AG08396 (cell line): ENCODE measurements around the gene GBX1.

ENCODE experiments used
- DNase-seq: peaks from one replicate; pipeline ENCODE4 v3.0.0; 2012; ENCODE audit warnings: low spot score, mixed read lengths

Gene GBX1

DNA sequence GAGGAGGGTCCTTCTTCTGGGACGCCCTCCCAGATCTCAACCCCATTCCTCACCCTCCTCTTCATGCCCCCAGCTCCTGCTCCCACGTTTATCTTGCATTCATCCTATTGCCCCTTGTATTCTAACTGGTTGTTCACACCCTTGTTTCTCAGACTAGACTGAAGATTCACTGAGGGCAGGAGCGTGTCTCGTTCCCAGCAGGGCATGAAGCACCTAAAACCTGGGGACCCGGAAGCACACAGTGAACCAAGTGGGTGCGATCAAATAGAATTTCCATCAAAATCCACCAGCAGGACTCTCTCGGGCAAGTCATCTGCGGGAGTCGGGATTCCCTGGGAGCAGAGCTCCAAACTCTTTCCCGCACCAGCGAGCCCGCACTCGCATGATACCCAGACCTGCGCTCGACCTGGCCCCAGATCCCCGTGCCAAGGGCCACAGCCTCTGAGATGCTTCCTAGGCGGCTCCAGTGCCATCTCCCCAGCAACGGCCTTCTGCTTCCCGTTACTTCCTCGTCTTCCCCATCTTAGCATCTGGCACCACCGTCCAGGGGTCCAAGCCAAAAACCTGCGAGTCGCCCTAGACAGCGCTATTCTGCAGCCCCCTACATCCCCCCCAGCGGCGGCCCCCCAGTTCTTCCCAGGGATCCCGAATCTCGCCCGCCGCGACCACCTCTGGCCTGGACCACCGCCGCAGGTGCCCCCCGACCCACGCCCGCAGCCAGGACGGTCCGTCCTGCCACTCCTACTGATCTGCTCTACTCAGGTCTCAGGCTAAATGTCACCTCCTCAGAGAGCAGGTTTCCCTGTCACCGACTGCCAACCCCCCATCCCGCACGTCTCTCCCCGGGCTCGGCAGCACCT is 6.1 kb upstream of the GBX1 start:
- no peak for DNase-seq

DNA sequence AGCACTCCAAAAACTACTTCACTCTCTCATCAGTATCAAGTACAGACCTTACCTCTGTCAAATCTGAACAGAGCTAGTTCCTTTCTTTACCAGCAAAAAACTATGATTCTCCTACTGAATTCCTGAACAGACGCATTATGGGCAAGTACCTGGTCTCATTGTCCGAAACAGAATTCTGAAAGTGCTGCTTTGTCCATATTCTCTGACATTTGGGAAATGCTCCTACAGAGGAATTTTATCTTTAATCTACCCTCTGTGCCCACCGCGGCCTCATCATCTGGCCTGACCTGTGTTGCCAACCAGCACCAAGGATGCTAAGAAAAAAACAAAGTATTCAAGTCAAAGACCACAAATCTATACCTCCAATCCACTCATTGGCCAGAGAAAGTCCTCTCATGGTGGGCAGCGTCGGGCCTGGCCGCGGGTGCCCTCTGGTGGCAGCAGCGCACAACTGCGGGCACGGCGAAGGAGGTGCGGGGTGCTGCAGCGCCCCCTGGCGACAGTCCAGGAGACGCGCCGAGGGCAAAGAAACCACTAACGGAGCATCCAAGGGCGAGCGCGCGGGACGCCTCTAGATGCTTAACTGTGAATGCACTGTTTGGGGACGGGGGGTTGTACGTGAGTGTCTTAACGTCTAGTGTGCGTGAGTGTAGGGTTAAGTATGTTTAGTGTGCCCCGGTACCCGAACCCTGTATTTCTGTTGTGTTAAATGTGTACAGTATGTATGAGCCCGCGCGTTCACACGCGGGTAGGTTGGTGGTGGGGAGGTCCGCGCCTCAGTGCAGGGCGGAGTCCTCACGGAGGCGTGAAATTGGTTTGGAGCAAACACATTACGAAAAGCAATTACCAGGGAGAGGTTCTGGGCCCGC is 5.0 kb upstream of the GBX1 start:
- DNase-seq: peak; percentile 95

DNA sequence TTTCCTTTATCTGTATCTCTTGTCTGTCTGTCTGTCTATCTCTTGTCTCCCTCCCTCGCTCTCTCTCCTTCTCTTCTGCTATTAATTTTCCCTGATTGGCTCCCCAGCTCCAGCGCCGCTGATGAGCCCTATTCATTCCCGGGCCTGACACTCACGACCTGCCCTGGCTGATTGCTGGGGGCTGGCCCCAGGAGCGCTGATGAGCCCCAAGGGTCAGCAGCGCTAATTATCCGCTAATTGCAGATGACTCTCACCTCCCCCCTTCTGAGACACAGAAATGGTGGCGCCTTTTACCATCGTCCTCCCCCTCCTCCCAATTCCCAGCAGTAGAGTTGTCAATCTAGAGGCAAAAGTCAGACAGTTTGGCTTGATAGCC is 1.3 kb upstream of the GBX1 start:
- no peak for DNase-seq

DNA sequence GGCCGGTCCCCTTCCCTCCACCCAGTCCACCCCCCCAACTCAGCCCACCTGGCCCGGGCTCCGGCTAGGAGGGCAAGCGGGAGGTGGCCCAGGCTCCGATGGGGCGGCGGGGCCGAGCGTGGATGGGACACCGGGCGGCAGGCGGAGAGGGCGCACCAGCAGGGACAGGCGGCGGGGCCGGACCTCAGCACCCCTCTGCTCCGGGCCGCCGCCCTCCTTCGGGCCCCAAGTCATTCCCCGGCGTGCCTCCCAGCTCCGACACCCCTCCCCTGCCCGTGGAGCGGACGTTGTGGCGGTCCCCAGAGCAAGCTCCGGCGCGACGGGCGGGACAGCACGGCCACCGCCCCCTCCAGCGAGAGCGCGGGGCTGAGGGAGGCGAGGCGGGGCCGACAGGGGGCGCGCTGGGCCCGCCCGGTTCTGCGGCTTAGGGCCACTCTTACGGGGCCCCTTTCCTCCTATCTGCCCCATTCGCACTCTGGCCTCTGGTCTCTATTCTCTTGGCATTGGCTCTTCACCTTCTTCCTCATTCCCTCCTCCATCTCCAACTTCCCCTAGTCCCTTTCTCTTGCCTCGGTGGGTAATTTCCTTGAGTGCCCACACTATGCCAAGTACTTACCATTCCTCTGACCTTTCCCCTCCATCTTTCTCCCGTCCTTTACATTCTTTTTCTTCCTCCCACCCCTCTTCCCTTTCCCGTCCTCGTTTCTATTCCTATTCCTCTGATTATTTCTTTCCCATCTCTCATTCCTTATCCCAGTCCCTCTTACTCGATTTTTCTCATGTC is 701 bp upstream of the GBX1 start:
- DNase-seq: peak; percentile 52

DNA sequence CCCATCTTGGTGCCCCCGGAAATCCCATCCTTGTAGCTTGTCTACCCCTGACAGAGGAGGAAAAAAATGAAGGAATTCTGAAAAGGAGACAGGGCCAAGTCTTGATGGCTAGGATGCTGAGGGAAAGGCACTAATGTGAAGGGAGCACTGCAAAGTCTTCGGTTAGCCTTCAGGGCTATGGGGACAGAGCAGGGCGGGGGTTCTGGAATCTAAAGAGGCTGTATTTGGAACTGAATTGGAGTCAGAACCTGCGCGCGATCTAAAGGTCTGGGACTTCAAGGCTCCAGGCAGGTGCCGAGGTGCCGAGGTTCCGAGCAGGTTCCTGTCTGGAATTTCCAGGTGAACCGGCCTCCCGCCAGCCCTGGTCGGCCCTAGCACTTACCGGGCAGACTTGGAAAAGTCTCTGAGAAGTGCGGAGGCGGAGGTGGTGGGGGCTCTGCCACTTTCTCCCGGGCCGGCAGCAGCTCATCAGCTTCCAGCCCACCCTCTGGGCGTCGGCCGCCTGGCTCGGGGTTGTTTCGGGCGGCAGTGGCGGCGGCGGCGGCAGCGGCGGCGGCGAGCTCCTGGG is 781 bp downstream of the GBX1 start:
- DNase-seq: no peak

DNA sequence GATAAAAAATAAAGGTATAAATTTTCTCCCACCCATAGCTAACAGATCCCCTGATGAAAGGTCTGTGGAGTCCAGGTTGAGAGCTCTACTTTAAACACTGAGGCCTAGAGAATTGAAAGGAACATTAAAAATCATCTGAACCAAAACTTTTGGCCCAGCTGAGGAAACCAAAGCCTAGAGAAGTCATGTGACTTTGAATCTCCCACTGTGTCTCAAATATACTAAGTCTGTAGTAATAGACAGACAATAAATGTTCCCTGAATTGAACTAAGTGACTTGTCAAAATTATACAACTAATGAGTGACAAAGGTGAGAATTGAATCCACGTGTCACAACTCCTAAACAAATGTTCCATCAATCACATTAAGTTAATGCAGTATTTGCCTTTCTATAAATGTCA is 5.7 kb downstream of the GBX1 start:
- no peak for DNase-seq

DNA sequence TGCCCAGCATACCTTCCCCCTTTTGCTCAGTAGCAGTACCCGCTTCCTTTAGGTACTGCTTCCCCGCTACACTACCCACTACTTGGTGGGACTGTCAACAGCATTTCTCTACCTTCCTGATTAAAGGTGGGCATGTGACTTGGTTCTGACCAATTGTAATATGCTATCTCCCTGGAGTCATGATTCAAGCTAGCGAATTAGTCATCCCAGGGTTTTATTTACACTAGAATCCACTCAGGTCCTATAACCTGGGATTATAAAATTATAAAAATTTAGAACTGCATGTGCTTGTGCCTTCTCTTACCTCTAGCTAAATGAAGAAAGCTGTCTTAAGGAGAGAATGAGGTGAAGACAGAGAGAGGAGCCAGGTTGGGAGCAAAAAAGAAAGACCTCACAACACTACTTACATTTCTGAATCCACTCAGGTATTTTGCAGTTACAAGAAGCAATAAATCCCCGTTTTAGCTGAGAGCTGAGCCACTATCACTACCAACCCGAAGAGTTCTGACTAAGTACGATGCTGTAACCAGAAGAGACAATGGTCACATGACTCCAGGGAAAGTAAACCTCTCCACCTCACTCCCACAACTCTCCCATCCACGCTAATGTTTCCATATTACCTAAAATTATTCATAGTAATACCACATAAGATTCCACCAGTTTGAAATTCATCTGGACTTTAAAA is 9.7 kb downstream of the GBX1 start:
- DNase-seq: no peak

DNA sequence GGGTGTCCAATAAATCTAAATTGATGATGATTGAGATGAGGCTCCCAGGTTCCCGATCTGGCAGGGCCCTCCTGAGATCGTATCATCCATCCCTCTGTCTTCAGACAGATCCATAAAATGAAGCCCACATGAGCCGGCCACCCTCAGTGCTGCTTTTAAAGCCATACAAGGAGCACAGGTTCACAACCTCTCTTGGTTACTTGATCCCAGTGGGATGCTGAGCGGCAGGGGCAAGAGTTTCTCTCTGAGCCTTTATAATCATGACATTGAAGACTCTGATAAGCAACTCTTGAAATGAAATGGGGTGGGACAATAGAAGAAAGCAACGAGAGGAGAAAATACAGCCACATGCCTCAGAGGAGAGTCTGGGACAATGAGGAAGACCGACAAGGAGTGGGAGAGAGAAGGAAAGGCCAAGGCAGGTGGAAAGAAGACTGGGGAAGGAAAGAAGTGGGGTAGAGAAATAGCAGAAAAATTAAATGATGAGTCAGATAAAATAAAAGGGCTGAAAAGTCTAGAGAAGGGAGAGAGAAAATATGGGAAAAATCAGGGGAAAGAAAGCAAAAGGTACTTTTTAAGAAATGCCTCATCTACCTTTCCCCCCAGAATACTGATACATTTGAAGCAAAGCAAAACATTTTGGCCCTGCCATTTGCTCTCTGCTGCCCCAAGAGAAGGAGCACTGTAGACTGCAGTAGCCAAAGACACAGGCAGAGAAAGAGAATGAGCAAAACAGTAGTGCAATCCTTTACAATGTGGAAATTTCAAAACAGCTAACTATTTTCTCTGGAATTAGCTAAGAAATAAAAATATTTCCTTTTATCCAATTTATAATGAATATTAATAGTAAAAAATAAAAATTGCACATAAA is 14.6 kb downstream of the GBX1 start:
- DNase-seq: no peak

DNA sequence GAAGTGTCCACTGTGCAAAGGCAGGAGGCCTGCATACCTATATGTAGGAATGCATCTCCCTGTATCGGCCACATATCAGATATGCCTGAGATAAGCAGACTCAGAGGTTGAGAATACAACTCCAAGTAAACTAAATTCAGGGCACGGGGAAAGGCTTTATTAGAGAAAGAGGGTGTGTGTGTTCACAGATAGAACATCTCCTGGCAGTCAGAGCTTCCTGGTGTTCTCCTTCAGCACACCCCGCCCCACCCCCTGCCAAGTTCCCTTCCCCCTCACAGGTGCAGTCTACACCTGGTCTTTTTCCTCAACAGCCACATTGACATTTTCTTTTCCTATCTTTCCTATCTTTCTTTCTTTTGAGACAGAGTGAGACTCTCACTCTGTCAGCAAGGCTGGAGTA is 17.1 kb downstream of the GBX1 start:
- DNase-seq: no peak

DNA sequence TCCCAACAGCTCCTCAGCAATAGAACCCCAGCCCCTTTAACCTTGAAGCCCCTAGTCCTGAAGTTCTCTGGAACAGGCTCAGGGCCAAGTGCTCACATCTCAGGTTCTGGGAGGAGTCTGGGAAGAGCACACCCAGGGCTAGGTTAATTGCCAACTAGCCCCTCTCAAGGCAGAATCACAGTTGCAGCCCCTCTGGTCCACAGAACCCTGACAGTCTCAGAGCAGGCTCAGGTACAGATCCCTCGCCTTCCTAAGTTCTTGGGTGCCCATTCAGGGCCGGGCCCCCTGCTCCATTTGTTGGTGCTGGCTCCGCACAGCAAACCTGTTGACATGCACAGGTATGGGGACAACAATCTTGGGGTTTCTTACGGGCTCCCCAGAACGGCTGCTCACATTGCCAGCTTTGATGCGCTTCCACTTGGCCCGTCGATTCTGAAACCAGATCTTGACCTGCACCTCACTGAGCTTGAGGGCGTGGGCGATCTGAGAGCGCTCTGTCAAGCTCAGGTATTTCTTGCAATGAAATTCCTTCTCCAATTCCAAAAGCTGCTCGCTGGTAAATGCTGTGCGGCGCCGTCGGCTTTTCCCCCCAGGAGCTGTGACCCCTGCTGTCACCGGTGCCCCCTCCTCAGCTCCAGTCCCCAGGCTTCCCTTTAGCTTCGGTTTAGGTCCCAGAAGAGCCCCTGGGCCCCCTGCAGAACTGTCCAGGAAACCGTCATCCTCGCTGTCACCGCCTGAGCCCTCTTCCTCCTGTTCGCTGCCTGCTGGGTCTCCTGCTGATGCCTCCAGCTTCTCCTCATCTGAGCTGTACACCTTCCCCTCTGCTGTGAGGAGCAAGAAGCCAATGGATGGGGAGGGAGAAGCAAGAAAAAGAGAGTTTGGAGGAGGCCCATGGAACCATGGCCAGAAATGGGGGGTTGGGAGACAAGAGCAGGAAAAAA is 18.9 kb downstream of the GBX1 start:
- DNase-seq: no peak

DNA sequence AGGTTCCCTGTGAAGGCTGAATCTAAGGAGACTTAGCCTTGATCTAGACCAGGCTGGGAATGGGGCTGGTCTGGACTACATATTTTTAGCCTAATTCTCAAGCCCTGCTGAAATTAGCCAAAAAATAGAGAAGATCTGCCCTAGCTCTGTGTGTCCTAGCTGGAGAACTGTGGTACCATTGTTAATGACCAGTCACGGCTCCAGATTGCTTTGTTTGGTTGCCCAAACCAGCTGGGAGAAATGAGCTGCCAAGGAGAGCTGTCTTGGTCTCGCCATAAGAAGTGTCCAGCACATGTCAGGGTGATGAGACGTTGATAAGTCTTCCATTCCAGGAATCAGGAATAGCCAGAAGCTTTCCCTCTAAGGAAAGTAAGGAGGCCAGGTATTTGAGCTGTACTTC is 20.7 kb downstream of the GBX1 start:
- no peak for DNase-seq

DNA sequence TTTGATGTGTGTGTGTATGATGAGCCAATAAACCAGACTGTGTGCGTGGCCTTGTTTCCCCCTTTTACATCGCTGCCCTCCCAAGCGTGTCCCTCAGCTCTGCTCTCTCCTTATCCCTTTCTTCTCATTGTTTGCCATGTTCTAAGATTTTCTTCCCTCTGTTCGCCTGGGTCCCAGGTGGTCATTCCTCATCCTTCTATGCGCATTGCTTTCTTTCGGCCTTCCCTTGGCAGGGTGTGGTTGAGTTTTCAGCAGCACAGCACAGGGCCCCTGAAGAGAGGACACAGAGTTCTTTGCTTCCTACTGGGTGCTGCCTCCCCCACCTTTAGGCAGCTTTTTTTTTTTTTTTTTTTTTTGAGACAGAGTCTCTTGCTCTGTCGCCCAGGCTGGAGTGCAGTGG is 23.1 kb downstream of the GBX1 start:
- no peak for DNase-seq

DNA sequence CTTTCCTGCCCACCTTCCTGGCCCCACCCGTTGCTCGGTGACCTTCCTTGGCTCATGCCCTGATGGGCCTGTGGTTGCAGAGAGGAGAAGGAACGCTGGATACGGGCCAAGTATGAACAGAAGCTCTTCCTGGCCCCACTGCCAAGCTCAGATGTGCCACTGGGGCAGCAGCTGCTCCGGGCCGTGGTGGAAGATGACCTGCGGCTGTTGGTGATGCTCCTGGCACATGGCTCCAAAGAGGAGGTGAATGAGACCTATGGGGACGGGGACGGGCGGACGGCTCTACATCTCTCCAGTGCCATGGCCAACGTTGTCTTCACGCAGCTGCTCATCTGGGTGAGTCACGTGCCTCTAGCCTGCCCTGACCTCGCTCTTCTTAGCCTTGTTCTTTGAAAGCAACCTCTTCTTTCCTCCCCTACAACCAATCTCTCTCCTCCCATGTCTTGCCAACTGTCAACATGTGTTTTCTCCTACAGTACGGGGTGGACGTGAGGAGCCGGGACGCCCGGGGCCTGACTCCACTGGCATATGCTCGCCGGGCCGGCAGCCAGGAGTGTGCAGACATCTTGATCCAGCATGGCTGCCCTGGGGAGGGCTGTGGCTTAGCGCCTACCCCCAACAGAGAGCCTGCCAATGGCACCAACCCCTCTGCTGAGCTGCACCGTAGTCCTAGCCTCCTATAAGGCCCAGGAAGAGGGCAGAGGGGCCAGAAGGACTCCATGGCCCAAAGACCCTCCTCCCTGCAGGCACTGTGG is 24.1 kb downstream of the GBX1 start:
- DNase-seq: no peak

DNA sequence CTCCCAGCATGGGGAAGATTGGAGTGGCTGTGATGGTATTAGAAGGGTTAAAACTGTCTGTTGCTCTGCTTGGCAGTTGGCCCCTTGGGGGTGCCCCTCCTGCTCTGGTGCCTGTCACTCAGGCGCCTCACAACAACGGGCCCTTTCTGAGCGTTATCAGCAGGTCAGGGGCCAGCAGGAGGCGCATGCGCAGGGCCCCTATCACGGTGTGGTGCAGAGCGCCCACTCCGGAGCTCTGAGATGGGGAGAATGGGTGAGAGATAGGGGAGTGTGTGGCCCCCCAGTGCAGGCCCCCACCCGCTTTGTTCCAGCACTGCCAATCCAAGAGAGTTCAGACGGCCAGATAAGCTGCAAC is 24.8 kb downstream of the GBX1 start:
- DNase-seq: no peak

DNA sequence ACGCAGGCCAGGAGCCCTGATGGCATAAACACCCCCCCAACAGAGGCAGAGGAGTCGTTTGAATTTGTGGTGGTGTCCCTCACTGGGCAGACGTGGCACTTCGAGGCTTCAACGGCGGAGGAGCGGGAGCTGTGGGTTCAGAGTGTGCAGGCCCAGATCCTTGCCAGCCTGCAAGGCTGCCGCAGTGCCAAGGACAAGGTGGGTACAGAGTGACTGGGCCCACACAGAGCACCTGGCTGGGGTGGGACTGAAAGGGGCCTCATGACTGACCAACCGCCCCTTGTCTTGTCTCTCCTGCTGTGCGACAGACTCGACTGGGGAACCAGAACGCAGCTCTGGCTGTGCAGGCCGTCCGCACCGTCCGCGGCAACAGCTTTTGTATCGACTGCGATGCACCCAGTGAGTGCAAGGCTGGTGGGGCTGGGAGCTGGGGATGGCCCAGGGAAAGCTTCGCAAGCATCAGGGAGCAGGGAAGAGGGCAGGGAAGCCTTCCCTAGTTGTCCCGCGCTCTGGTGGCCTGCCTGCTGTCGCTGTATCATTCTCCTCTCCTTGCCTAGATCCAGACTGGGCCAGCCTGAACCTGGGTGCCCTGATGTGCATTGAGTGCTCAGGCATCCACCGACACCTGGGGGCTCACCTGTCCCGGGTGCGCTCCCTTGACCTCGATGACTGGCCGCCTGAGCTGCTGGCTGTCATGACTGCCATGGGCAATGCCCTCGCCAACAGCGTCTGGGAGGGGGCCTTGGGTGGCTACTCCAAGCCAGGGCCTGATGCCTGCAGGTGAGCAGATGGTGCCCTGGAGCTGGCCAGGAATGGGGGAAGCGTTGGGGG is 25.4 kb downstream of the GBX1 start:
- DNase-seq: no peak

DNA sequence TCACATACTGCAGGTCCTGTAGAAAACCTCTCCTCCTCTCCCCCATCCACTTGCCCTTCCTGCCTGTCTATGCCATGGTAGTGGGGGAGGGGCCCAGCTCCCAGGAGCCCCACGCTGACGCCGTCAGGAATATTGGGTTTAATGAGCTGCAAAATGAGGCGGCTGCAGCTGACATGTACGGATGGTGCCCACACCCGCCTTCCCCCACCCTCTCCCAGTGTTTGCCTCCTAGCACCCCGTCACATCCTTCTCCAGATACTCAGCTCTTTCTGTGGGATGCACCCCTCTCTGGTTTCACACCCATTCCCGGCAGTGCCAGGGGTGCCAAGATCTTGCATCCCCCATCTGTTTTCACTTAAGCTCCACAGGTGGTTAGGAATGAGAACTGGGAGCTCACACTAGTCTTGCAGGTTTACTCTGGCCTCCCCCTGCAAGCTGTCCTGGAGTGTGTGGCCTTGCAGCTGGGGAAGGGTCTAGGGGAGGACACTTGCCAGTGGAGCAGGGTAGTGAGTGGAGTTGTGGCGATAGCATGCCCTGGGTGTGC is 26.1 kb downstream of the GBX1 start:
- DNase-seq: no peak

DNA sequence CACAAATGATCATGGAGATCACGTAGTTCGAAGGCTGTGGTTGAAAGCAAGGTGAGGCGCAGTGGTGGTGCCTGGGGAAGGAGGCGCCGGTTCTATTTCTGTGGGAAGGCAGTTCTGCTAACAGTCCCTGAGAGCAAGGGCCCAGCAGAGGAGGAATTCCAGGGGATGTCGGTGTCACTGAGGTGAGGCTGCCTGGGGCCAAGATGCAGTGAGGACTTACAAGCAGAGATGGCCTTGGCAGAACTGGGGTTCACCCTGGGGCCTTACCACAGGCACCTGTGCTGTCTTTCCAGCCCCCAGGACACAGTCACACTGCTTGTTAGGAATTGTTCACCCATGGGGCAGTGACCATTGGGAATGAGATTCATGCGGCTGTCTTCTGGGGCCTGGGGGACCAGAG is 26.7 kb downstream of the GBX1 start:
- DNase-seq: no peak

DNA sequence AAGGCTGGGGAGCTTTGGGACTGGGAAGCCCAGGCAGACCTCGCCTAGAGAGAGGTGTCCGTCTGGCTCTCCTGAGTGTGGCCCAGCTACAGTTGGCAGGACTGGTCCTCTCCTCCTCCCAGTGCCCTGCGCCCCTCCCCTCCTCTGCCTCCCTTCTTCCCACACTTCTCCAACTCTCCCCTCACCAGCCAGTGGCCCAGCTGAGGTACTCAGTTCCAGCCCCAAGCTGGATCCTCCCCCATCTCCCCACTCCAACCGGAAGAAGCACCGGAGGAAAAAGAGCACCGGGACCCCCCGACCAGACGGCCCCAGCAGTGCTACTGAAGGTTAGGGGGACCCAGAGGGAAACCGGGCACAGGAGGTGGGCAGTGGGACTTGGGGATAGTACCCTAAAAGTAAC is 27.7 kb downstream of the GBX1 start:
- no peak for DNase-seq
